Mesothelial cell of epicardium (in vitro differentiated cells): Measurements from ENCODE around the gene RAB34. TPM values are rescaled to one million over a fixed set of nuclear protein-coding genes. Genes with fewer than 3 reads are reported as not detected.
"Not testable (repeated sequence)": the region's sequence is repeated elsewhere in the genome, so short reads cannot be mapped to it uniquely, and the experiment has no call there.

ENCODE experiments used
- DNase-seq, 2 experiments: peaks; one replicate each; pipeline ENCODE4 v3.0.0; 2021; ENCODE audit warnings: low spot score in 2 of 2; ENCODE audit not compliant: unreplicated experiment in 2 of 2
- H3K27ac Mint-ChIP-seq: 2 replicates; pipeline ENCODE4 v1.8.0; 2021; ENCODE audit warnings: mixed read lengths
- H3K27me3 Mint-ChIP-seq: 2 replicates; pipeline ENCODE4 v1.8.0; 2021; ENCODE audit warnings: low read depth, mixed read lengths
- H3K36me3 Mint-ChIP-seq: 2 replicates; pipeline ENCODE4 v1.8.0; 2021; ENCODE audit warnings: mixed read lengths
- H3K4me1 Mint-ChIP-seq: 2 replicates; pipeline ENCODE4 v1.8.0; 2021; ENCODE audit warnings: mixed read lengths
- H3K4me3 Mint-ChIP-seq: 2 replicates; pipeline ENCODE4 v1.8.0; 2021; ENCODE audit warnings: mild to moderate bottlenecking, moderate library complexity, mixed read lengths
- H3K9me3 Mint-ChIP-seq: 2 replicates; pipeline ENCODE4 v1.8.0; 2021; ENCODE audit warnings: mixed read lengths
- CTCF ChIP-seq: fragments of 200-600 bp; sonication (generic); IDR thresholded peaks from one replicate; pipeline ENCODE4 v1.5.0; 2021; ENCODE audit warnings: antibody characterized with exemption; ENCODE audit not compliant: unreplicated experiment
- total RNA-seq: library from RNA; stranded (reverse); gene quantifications from 3 replicates; pipeline ENCODE4 v1.2.1, GENCODE V29; 2021

Gene RAB34
- total RNA-seq, 1 donor from 2014 or later, result 172 TPM

GRCh38 chr17:28725660-28726225 is 8.1 kb upstream of the RAB34 start:
- TF ChIP-seq CTCF, result no peak
- Mint-ChIP-seq H3K27me3 (no peaks in the 10 kb centered on the region), H3K9me3 (no peaks in the 10 kb centered on the region), H3K27ac (peak overlapping the region; percentile 92), H3K4me1 (peaks cover 47% of the 10 kb centered on the region), H3K36me3 (peaks cover 10% of the 10 kb centered on the region), H3K4me3 (peak overlapping the region; percentile 79)
- peak in 1 of 2 experiments; percentile 74 for DNase-seq

GRCh38 chr17:28725166-28725659 is 7.5 kb upstream of the RAB34 start:
- H3K36me3 Mint-ChIP-seq, result peaks cover 13% of the 10 kb centered on the region
- peak overlapping the region; percentile 79 for H3K4me3 Mint-ChIP-seq
- no peaks in the 10 kb centered on the region for H3K9me3 Mint-ChIP-seq
- H3K27ac Mint-ChIP-seq, result peak overlapping the region; percentile 92
- peaks cover 53% of the 10 kb centered on the region for H3K4me1 Mint-ChIP-seq
- H3K27me3 Mint-ChIP-seq, result no peaks in the 10 kb centered on the region
- TF ChIP-seq CTCF, result no peak
- DNase-seq, result no peak

GRCh38 chr17:28724500-28725165 is 7.0 kb upstream of the RAB34 start:
- no peak for TF ChIP-seq CTCF
- H3K9me3 Mint-ChIP-seq, result no peaks in the 10 kb centered on the region
- H3K27me3 Mint-ChIP-seq, result no peaks in the 10 kb centered on the region
- peak overlapping the region; percentile 79 for H3K4me3 Mint-ChIP-seq
- peaks cover 58% of the 10 kb centered on the region for H3K4me1 Mint-ChIP-seq
- peaks cover 13% of the 10 kb centered on the region for H3K36me3 Mint-ChIP-seq
- no peak for DNase-seq
- H3K27ac Mint-ChIP-seq, result peak overlapping the region; percentile 92

- DNase-seq, H3K27me3 Mint-ChIP-seq, H3K9me3 Mint-ChIP-seq, H3K4me3 Mint-ChIP-seq: not testable (repeated sequence)
- H3K27ac Mint-ChIP-seq, result peak overlapping the region; percentile 92
- H3K4me1 Mint-ChIP-seq, result peaks cover 61% of the 10 kb centered on the region
- H3K36me3 Mint-ChIP-seq, result peaks cover 13% of the 10 kb centered on the region
These were observed 6.3 kb upstream of the RAB34 start for GRCh38 chr17:28723836-28724499.

GRCh38 chr17:28723159-28723835 is 5.6 kb upstream of the RAB34 start:
- peaks cover 64% of the 10 kb centered on the region for H3K4me1 Mint-ChIP-seq

More at GRCh38 chr17:28723159-28723835, 5.6 kb upstream of the RAB34 start:
- Mint-ChIP-seq H3K4me3 (no peak overlapping the region), H3K27ac (no peak overlapping the region), H3K27me3 (no peaks in the 10 kb centered on the region), H3K36me3 (peaks cover 13% of the 10 kb centered on the region), H3K9me3 (no peaks in the 10 kb centered on the region)
- no peak for TF ChIP-seq CTCF
- DNase-seq, result no peak
